Measurements from ENCODE around the gene HCFC1.

The HCFC1 gene

DNA sequence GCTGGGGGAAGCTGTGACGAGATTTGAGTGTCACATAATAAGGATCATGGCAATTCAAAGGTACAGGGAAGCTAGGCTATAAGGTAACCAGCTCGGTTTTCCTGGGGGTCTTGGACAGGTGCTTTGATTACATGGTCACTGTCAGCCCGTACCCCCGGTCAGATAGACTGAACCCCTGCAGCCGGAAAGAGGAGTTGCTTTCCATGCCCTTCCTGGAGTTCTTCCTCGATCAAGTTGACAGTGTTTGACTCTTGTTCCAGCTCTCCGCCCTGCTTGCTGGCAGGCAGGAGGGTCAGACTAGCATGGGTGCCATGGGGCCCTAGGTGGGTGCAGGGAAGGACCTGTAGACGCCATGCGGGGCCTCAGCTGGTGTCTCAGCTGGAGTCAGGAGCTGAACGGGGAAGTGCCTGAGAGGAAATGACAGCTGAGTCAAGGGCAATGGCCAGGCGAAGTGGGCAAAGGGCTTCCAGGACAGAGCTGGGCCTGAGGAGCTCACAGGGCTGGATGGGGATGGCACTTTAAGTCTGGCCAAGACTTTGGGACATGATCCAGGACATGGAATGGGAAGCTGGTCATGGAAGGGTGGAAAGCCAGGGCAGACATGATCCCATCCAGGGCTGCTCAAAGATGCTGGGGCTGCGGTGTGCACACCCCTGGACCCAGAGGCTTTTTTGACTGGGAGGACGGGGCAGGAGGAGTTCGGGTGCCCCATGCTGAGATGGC is 2.5 kb upstream of the HCFC1 start:
- peak overlapping the region; percentile 76 for H3K4me3 Mint-ChIP-seq
- no peaks in the 10 kb centered on the region for H3K27me3 Mint-ChIP-seq
- H3K4me1 Mint-ChIP-seq (ENCODE audit: low read depth): peaks cover 27% of the 10 kb centered on the region
- intact Hi-C loops (cut with micrococcal nuclease): loop anchor here (5.0 kb wide), 1 partner anchor 38 kb away; no protein-coding TSS in a partner anchor
- peaks cover 20% of the 10 kb centered on the region for H3K36me3 Mint-ChIP-seq (ENCODE audit: low read depth)
- H3K9me3 Mint-ChIP-seq: no peaks in the 10 kb centered on the region
- H3K27ac Mint-ChIP-seq: peak overlapping the region; percentile 88

DNA sequence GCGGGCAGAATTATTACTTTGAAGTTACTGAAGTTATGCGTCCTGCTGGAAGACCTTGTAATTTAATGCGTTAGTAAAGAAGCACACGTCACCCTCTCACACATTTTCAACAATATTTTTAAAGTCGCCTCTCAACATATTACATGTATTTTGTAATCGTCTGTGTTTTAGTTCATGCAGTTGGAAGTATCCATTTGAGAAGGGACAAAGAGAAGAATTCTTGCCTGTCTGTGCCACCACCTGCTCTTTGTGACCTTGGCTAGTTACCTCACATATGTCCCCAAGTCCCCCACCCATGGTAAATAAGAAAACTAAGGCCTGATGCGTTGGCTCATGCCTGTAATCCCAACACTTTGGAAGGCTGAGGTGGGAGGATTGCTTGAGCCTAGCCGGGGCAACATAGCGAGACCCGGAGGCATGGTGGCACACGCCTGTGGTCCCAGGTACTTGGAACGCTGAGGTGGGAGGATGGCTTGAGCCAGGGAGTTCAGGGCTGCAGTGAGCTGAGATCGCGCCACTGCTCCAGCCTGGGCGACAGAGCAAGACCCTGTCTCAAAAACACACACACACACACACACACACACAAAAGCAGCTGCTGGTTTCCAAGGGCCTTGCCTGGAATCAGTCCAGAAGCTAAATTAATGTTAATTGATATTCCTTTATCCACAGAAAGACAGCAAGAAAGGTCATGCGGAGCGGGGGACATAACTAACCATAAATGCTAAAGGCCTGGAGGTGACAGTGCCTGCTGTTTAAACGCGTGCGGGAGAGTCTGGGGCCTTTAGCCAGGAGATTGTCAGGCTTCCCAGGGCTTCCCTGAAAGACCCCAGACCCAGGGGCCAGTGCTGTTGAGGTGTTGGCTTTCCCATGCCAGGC is 1.7 kb upstream of the HCFC1 start:
- intact Hi-C loops (cut with micrococcal nuclease): loop anchor here (5.0 kb wide), 1 partner anchor 39 kb away; no protein-coding TSS in a partner anchor
- H3K27ac Mint-ChIP-seq: peak overlapping the region; percentile 88

DNA sequence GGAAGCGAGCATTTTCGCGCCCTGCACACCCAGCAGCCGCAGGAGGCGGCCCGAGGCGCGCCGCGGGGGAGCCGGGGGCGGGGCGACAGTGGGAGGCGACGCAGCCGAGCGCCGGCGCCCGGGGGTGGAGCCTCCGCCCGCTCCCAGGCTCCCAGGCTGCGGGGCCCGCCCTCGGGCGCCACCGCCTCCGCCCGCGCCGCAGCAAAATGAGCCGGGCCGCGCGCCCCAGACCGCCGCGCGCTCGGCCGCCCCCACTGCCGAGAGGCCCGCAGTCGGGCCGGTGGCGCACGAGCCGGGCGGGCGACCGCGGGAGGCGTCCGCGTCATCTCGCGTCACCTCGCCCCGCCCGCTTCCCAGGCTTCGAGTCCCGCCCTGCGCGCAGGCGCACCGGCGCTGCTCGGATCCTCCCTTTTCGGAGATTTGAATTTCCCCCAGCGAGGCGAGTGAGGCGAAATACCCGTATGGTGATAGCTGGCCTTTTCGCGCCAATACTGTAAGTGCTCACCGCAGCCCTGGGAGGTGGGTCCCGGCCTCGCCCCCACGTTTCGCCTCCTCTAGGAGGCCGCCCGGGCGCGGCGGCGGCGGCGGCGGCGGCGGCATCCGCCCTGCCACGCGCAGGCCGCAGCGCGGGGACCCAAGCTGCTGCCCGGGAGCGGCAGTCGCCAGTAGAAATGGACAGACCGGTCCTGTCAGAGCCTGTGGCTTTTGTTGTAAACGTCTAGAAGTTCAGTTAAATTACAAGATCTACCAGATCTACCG is 929 bp upstream of the HCFC1 start, which contains the start of gene TMEM187:
Gene TMEM187 (plus strand): TSS at position 387 of the 759 bp plus-strand sequence. CDS start 9,309 bp downstream, outside the sequence.
- Mint-ChIP-seq H3K4me1 (ENCODE audit: low read depth) (peaks cover 41% of the 10 kb centered on the region), H3K36me3 (ENCODE audit: low read depth) (peaks cover 29% of the 10 kb centered on the region), H3K27me3 (no peaks in the 10 kb centered on the region), H3K4me3 (peak within 1 kb of the TSS; percentile 100), H3K9me3 (no peaks in the 10 kb centered on the region), H3K27ac (peak within 1 kb of the TSS; percentile 99)
- intact Hi-C loops (cut with micrococcal nuclease): loop anchor here (5.0 kb wide), 1 partner anchor 40 kb away; no protein-coding TSS in a partner anchor

More for the DNA sequence above, 1.7 kb upstream of the HCFC1 start:
- peak overlapping the region; percentile 76 for H3K4me3 Mint-ChIP-seq
- no peaks in the 10 kb centered on the region for H3K27me3 Mint-ChIP-seq
- H3K36me3 Mint-ChIP-seq (ENCODE audit: low read depth): peaks cover 21% of the 10 kb centered on the region
- no peaks in the 10 kb centered on the region for H3K9me3 Mint-ChIP-seq
- H3K4me1 Mint-ChIP-seq (ENCODE audit: low read depth): peaks cover 33% of the 10 kb centered on the region

DNA sequence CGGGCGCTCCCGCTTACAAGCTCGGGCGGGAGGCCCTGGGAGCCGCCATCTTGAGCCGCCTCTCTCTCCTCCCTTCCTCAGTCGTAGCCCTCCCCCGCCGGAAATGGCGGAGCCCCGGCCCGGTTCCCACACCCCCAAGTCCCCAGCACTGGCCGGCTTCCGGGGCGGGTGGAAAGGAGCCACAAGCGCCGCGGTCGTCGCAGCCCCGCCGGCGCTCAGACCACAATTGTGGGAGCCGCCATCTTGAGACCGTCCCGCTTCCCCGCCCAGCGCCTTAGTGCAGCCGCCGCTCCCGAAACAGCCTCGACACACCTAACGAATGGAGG is 531 bp downstream of the HCFC1 start:
- Mint-ChIP-seq H3K4me1 (ENCODE audit: low read depth) (peaks cover 55% of the 10 kb centered on the region), H3K9me3 (no peaks in the 10 kb centered on the region)
- intact Hi-C loops (cut with micrococcal nuclease): loop anchor here (5.0 kb wide), 1 partner anchor 41 kb away; no protein-coding TSS in a partner anchor

DNA sequence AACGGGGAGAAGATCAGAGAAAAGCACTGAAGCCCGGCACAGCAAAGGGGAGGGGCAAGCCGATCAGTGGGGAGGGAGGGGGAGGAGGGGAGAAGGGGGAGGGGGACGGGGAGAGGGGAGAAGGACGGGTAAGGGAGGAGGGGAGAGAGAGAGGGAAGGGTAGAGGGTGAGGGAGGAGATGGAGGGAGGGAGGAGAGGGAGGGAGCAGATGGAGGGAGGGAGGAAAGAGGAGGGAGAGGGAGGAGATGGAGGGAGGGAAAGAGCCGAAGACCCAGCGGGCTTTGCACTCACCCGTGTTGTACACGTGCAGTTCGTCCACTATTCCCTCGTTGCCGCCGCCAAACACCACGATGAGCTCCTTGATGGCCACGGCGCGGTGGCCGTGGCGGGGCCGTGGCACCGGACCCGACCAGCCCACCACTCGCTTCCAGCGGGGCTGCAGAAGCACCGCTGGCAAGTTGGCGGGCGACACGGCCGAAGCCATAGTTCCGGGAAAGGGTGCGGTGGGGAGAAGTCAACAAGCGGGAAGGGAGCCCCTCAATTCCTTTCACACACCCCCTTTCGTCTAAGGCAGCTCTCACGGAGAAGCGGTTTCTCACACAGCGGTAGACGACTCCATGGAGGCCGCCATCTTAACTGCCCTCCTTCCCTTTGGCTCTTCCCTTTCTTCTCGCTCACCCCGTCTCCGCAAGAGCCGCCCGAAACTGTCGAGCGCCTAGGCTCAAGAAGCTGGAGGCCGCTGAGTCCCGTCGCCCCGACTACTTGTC is 1.1 kb downstream of the HCFC1 start:
- Mint-ChIP-seq H3K9me3 (no peaks in the 10 kb centered on the region), H3K36me3 (ENCODE audit: low read depth) (peaks cover 45% of the 10 kb centered on the region), H3K4me1 (ENCODE audit: low read depth) (peaks cover 58% of the 10 kb centered on the region), H3K4me3 (peak overlapping the region; percentile 100), H3K27me3 (no peaks in the 10 kb centered on the region), H3K27ac (peak overlapping the region; percentile 99)
- intact Hi-C loops (cut with micrococcal nuclease): loop anchor here (5.0 kb wide), 1 partner anchor 42 kb away; no protein-coding TSS in a partner anchor

More for the DNA sequence above, 531 bp downstream of the HCFC1 start:
- Mint-ChIP-seq H3K27ac (peak overlapping the region; percentile 99), H3K4me3 (peak overlapping the region; percentile 100), H3K36me3 (ENCODE audit: low read depth) (peaks cover 40% of the 10 kb centered on the region), H3K27me3 (no peaks in the 10 kb centered on the region)

DNA sequence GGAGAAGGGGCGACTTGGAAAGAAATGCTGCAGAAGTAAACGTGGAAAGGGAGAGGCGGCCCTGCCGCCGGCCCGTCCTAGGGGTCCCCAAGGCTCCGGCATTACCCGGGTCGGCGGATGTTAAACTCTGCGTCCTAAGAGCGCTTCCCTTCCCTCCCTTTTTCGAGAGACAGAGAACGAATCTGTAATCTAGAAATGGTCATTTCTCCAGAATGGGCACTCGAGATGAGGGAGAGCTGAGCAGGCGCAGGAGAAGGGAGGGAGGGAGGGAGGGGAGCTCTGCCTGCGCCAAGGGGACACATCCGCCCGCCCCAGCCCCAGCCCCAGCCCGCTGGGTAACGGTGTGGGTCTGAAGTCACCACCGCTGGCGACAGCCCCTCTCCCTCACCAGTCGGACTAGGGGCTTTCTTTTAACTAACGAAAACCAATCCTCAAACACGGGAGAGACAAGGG is 1.7 kb downstream of the HCFC1 start:
- Mint-ChIP-seq H3K4me1 (ENCODE audit: low read depth) (peaks cover 57% of the 10 kb centered on the region), H3K27ac (peak overlapping the region; percentile 99), H3K9me3 (no peaks in the 10 kb centered on the region), H3K36me3 (ENCODE audit: low read depth) (peaks cover 51% of the 10 kb centered on the region), H3K27me3 (no peaks in the 10 kb centered on the region), H3K4me3 (peak overlapping the region; percentile 100)
- intact Hi-C loops (cut with micrococcal nuclease): loop anchor here (5.0 kb wide), 1 partner anchor 42 kb away; no protein-coding TSS in a partner anchor

DNA sequence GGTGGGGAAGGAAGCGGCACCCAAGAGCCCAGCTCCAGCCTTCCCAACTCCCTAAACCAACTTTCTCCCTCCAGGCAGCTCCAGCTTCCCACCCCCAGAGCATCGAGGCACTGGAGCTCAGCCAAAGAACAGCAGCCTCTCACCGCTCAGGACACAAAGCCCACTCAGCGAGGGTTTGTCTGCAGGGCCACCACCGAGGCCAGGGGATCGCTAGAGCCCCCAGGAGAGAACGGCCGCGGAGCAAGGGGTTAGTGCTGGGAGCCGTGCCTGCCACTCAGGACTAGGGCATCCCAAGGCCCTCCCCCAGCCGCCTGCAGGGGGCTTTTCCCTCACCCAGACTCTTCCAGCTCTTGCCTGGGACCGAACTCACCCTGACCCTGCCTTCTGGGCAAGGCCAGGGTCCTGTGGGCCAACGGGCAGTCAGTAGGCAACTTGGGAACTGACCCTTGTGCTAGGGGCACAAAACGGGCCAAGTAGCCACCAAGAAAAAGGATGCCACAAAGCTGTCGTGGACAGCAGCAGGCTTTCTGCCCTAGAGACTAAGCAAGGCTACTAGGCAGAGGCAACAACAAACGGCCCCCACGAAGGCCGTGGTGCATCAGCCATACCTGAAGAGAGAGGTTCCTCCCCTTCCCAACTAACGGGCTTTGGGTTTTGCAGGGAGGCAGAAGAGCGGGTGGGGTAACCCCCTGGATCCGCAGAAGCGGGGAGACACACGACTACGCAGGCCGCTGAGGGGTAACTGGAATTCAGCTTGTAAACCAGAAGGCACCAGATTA is 2.3 kb downstream of the HCFC1 start:
- peaks cover 50% of the 10 kb centered on the region for H3K4me1 Mint-ChIP-seq (ENCODE audit: low read depth)
- peak overlapping the region; percentile 100 for H3K4me3 Mint-ChIP-seq

DNA sequence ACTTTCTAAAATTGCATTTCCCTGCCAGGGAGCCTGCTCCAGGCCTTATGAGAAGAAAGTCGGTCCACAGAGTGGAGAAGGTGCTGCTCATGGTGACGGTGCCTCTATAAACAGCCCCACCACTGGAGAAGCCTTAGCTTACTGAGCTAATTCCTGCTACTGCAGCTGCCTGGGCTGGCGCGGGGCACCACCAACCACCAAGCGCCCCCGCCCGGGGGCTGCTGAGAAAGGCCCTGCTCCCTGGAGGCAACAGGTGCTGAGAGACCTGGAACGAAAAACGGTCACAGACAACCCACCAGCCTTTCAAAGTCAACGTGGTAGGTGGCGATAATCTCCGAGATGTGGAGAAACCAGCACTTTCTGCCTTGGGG is 2.9 kb downstream of the HCFC1 start:
- peaks cover 63% of the 10 kb centered on the region for H3K36me3 Mint-ChIP-seq (ENCODE audit: low read depth)
- intact Hi-C loops (cut with micrococcal nuclease): no loop called here

More for the DNA sequence above, 2.3 kb downstream of the HCFC1 start:
- Mint-ChIP-seq H3K27ac (peak overlapping the region; percentile 99), H3K9me3 (no peaks in the 10 kb centered on the region), H3K27me3 (no peaks in the 10 kb centered on the region), H3K36me3 (ENCODE audit: low read depth) (peaks cover 57% of the 10 kb centered on the region)
- intact Hi-C loops (cut with micrococcal nuclease): no loop called here

DNA sequence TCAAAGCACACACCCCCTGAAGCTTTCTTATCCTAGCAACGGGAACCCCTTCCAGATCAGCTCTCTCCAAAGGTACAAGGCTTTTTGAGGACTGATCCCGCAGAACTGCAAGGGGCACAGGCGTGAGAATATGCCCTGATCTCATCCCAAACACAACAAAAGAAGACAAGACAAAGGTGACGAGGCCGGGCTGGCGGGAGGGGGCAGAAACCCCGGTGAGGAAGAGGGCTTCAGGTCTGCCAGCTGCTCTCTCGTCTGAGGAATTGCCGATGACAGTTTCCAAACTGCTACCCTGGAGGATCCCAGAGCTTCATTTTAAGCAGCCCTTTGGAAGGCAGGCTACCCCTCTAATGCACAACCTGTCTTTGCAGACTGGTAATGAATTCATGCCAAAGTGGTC is 3.4 kb downstream of the HCFC1 start:
- no peaks in the 10 kb centered on the region for H3K27me3 Mint-ChIP-seq
- peaks cover 40% of the 10 kb centered on the region for H3K4me1 Mint-ChIP-seq (ENCODE audit: low read depth)
- intact Hi-C loops (cut with micrococcal nuclease): no loop called here
- H3K4me3 Mint-ChIP-seq: peak overlapping the region; percentile 71
- H3K9me3 Mint-ChIP-seq: no peaks in the 10 kb centered on the region
- peaks cover 68% of the 10 kb centered on the region for H3K36me3 Mint-ChIP-seq (ENCODE audit: low read depth)
- H3K27ac Mint-ChIP-seq: peak overlapping the region; percentile 84

More for the DNA sequence above, 2.9 kb downstream of the HCFC1 start:
- no peak overlapping the region for H3K27ac Mint-ChIP-seq
- H3K4me1 Mint-ChIP-seq (ENCODE audit: low read depth): peaks cover 45% of the 10 kb centered on the region
- no peaks in the 10 kb centered on the region for H3K9me3 Mint-ChIP-seq
- peak overlapping the region; percentile 100 for H3K4me3 Mint-ChIP-seq
- H3K27me3 Mint-ChIP-seq: no peaks in the 10 kb centered on the region

DNA sequence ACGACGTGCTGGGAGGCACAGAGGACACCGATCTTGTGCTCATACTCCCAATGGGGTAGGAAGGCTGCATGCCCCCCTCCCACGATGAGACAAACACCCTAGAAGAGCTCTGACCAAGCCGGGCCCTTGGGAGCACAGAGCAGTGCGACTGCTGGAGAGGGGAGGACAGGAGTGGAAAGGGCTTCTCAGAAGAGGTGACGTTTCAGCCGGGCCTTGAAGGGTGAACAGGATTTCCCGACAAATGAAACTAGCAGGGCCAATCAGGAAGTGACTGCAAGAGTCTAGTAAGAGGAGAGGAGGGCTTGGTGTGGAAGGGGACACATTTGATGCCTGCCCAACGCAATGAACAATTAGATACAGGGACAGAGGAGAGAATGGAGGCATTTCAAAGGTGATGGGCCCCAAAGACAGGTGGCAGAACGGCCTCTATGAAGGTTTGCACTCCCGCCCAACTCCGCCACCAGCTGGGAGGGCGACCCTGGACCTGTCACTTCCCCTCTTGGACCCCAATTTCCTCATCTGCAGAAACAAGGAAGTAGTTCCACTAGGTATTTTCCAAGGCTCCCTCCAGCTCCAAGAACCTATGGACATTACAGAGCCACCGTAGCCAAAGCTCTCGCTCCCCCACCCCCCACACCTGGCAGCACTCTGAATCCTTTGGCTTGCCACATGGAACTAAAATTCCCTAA is 3.9 kb downstream of the HCFC1 start:
- Mint-ChIP-seq H3K27ac (peak overlapping the region; percentile 84), H3K4me3 (peak overlapping the region; percentile 71), H3K27me3 (no peaks in the 10 kb centered on the region), H3K36me3 (ENCODE audit: low read depth) (peaks cover 74% of the 10 kb centered on the region), H3K4me1 (ENCODE audit: low read depth) (peaks cover 38% of the 10 kb centered on the region), H3K9me3 (no peaks in the 10 kb centered on the region)
- intact Hi-C loops (cut with micrococcal nuclease): no loop called here

DNA sequence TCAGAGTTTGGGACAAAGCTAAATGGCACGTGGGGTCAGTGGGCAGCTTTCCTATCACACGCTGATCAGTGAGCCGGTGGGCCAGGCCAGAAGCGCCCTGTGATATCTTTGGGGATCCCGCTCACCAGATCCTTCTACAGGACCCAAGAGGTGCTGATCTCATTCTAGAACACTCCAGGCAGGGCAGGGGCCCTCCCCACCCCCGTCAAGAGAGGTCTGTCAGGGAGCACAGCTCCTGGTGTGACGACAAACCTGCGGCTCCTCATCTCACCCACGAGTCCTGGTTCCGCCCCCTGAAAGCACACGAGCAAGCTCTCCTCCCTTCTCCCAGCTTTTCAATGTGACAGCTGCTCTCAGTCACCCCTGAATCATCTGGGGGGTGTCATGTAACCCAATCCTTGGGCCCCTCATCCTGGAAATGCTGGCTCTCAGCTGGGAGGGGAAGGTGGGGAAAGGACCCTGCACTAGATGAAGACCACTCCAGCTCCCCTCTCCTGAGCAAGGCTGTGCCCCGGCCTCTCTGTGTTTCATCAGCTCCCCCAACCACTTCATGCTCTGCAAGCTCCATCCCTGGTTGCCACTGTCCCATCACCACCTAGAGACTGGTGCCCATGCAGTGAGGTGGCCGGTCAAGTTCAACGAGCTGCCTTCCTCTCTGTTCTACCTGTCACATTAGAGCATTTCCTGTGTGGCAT is 4.6 kb downstream of the HCFC1 start:
- peak overlapping the region; percentile 71 for H3K4me3 Mint-ChIP-seq
- H3K4me1 Mint-ChIP-seq (ENCODE audit: low read depth): peaks cover 38% of the 10 kb centered on the region
- no peaks in the 10 kb centered on the region for H3K9me3 Mint-ChIP-seq
- intact Hi-C loops (cut with micrococcal nuclease): no loop called here
- peaks cover 81% of the 10 kb centered on the region for H3K36me3 Mint-ChIP-seq (ENCODE audit: low read depth)
- H3K27me3 Mint-ChIP-seq: no peaks in the 10 kb centered on the region
- peak overlapping the region; percentile 84 for H3K27ac Mint-ChIP-seq
